PC-9 (cell line): ENCODE measurements around the gene SAP25. TPM values are rescaled to one million over a fixed set of nuclear protein-coding genes. Genes with fewer than 3 reads are reported as not detected.
A peak's percentile ranks its signal among the peaks of the same experiment; 100 is the strongest.

ENCODE experiments used
- BruUV-seq: library from RNA; stranded (reverse); fragments of 400-500 nt; replicated peaks from 2 replicates; lab custom pipeline; 2021; lab: Mats Ljungman, UMichigan
- CTCF ChIA-PET: fragments of 300-600 bp; sonication (Branson Sonifier 250); formaldehyde crosslinking; loops from one replicate; lab custom pipeline; 2022; ENCODE audit warnings: antibody characterized with exemption; lab: Charles Lee
- POLR2A ChIA-PET: fragments of 300-600 bp; sonication (Branson Sonifier 250); formaldehyde crosslinking; loops from one replicate; lab custom pipeline; 2022; ENCODE audit warnings: antibody characterized with exemption; ENCODE audit not compliant: unreplicated experiment; lab: Charles Lee
- DNase-seq, 2 experiments: peaks; one replicate each; pipeline versions ENCODE4 v3.0.0 to v3.0.0-alpha.2; 2015 to 2022; ENCODE audit warnings: mixed read lengths in 1 of 2
- H2AFZ ChIP-seq: fragments of 200-600 bp; sonication (generic); 2 replicates; pipeline ENCODE4 v1.8.1; 2017; ENCODE audit warnings: antibody characterized with exemption
- H3F3A ChIP-seq: fragments of 200-600 bp; sonication (generic); 2 replicates; pipeline ENCODE4 v1.8.1; 2017; ENCODE audit warnings: antibody characterized with exemption, mild to moderate bottlenecking, low read depth; ENCODE audit not compliant: insufficient read depth
- H3K27ac ChIP-seq: fragments of 200-600 bp; sonication (generic); 2 replicates; pipeline ENCODE4 v1.6.1; 2016; ENCODE audit warnings: mixed run types
- H3K27me3 ChIP-seq: fragments of 200-600 bp; sonication (generic); 2 replicates; pipeline ENCODE4 v1.6.1; 2016; ENCODE audit warnings: low read depth, mixed run types; ENCODE audit not compliant: insufficient read depth
- H3K36me3 ChIP-seq: fragments of 200-600 bp; sonication (generic); 2 replicates; pipeline ENCODE4 v1.6.1; 2016; ENCODE audit warnings: low read depth, mixed run types
- H3K4me1 ChIP-seq: fragments of 200-600 bp; sonication (generic); replicated peaks from 2 replicates; pipeline ENCODE4 v1.6.1; 2016; ENCODE audit warnings: mixed run types; ENCODE audit not compliant: insufficient read depth
- H3K4me2 ChIP-seq: fragments of 200-600 bp; sonication (generic); 2 replicates; pipeline ENCODE4 v1.6.1; 2017; ENCODE audit warnings: mixed run types
- H3K4me3 ChIP-seq: fragments of 200-600 bp; sonication (generic); 2 replicates; pipeline ENCODE4 v1.6.1; 2016; ENCODE audit warnings: mixed run types
- H3K79me2 ChIP-seq: fragments of 200-600 bp; sonication (generic); 2 replicates; pipeline ENCODE4 v1.6.1; 2017; ENCODE audit warnings: low read depth, mixed run types
- H3K9me2 ChIP-seq: fragments of 200-600 bp; sonication (generic); 2 replicates; pipeline ENCODE4 v1.8.1; 2017; ENCODE audit warnings: mild to moderate bottlenecking; ENCODE audit not compliant: insufficient read depth
- H3K9me3 ChIP-seq: fragments of 200-600 bp; sonication (generic); 2 replicates; pipeline ENCODE4 v1.8.1; 2016; ENCODE audit warnings: low read depth; ENCODE audit not compliant: insufficient read depth
- H4K20me1 ChIP-seq: fragments of 200-600 bp; sonication (generic); 2 replicates; pipeline ENCODE4 v1.8.1; 2017; ENCODE audit not compliant: insufficient read depth
- CTCF ChIP-seq: fragments of 200-600 bp; sonication (generic); conservative IDR thresholded peaks from 2 replicates; pipeline ENCODE4 v1.6.1; 2017; ENCODE audit warnings: mixed run types, antibody characterized with exemption, mild to moderate bottlenecking, moderate library complexity
- EZH2 ChIP-seq: fragments of 200-600 bp; sonication (generic); IDR thresholded peaks from 2 replicates; pipeline ENCODE4 v1.8.0; 2017; ENCODE audit warnings: antibody characterized with exemption, low read depth
- intact Hi-C: fragments of 100-400 bp; cut with micrococcal nuclease; formaldehyde crosslinking; loops from one replicate; pipeline ENCODE4 v1.10.0; 2022; ENCODE audit not compliant: unreplicated experiment
- total RNA-seq: library from RNA; stranded (reverse); gene quantifications from 2 replicates; pipeline ENCODE4 v1.2.3, GENCODE V29; 2021

SAP25 gene
- total RNA-seq, 1 experiment from 2014 or later, result 11.0 TPM

- H3K4me1 ChIP-seq, result peaks cover 24% of the 10 kb centered on the region
- peak overlapping the region; percentile 59 for H3K4me2 ChIP-seq
- CTCF ChIA-PET, result interaction anchor here (0.6 to 1.9 kb wide), 2 partner anchors 15 to 17 kb away, joined by 4 to 22 read pairs; no protein-coding TSS in a partner anchor
- no peak overlapping the region; the same call in 1 of the 2 replicates for H3K4me3 ChIP-seq
- H3F3A ChIP-seq, result peaks cover 10% of the 10 kb centered on the region; the same call in 1 of the 2 replicates
- no TSS peak for BruUV-seq
- intact Hi-C loops, result loop anchor here (2.0 kb wide), 1 partner anchor 17 kb away; the partner anchor contains the start of genes FBXO24 and LRCH4
- H3K27ac ChIP-seq, result no peak overlapping the region
- no peaks in the 10 kb centered on the region for H3K79me2 ChIP-seq
- H3K9me3 ChIP-seq, result no peaks in the 10 kb centered on the region
- no peaks in the 10 kb centered on the region for H3K27me3 ChIP-seq
- no peaks in the 10 kb centered on the region for H3K9me2 ChIP-seq
- no peak for DNase-seq
- POLR2A ChIA-PET, result interaction anchor here (0.6 to 0.8 kb wide), 3 partner anchors 19 to 481 kb away, joined by 5 to 16 read pairs (median 6); no protein-coding TSS in a partner anchor
- no peak overlapping the region for H2AFZ ChIP-seq
- TF ChIP-seq CTCF, result no peak
- TF ChIP-seq EZH2, result no peak
- H3K36me3 ChIP-seq, result no peaks in the 10 kb centered on the region
- no peaks in the 10 kb centered on the region for H4K20me1 ChIP-seq
Measured at GRCh38 chr7:100603726-100604027, 30.0 kb upstream of the SAP25 start.

- Histone ChIP-seq H3K4me2 (no peak overlapping the region), H3K27me3 (no peaks in the 10 kb centered on the region), H3K9me2 (no peaks in the 10 kb centered on the region), H3F3A (peaks cover 15% of the 10 kb centered on the region; the same call in 1 of the 2 replicates), H3K4me1 (peaks cover 24% of the 10 kb centered on the region), H4K20me1 (no peaks in the 10 kb centered on the region), H3K9me3 (no peaks in the 10 kb centered on the region), H2AFZ (no peak overlapping the region), H3K36me3 (no peaks in the 10 kb centered on the region), H3K27ac (no peak overlapping the region), H3K79me2 (no peaks in the 10 kb centered on the region), H3K4me3 (no peak overlapping the region)
- BruUV-seq, result no TSS peak
- peak in 1 of 2 experiments; percentile 56 for DNase-seq
- ChIA-PET POLR2A (interaction anchor here (0.6 to 1.0 kb wide), 6 partner anchors 12 to 482 kb away, joined by 3 to 16 read pairs (median 4); no protein-coding TSS in a partner anchor), CTCF (interaction anchor here (0.6 to 1.9 kb wide), 5 partner anchors 14 to 587 kb away, joined by 3 to 22 read pairs (median 6); no protein-coding TSS in a partner anchor)
- TF ChIP-seq CTCF (no peak), EZH2 (no peak)
- intact Hi-C loops, result no loop called here
Measured at GRCh38 chr7:100602889-100603725, 29.4 kb upstream of the SAP25 start.

- intact Hi-C loops, result no loop called here
- CTCF ChIA-PET, result no interaction called here
Measured at GRCh38 chr7:100600730-100601038, 27.0 kb upstream of the SAP25 start.

More at GRCh38 chr7:100600730-100601038, 27.0 kb upstream of the SAP25 start:
- H3K27me3 ChIP-seq, result no peaks in the 10 kb centered on the region
- no peak overlapping the region for H3K4me2 ChIP-seq
- no TSS peak for BruUV-seq
- no peaks in the 10 kb centered on the region for H3K79me2 ChIP-seq
- no peaks in the 10 kb centered on the region for H3K36me3 ChIP-seq
- no peak overlapping the region for H3K27ac ChIP-seq
- no peak for DNase-seq
- peaks cover 24% of the 10 kb centered on the region for H3K4me1 ChIP-seq
- peaks cover 15% of the 10 kb centered on the region; the same call in 1 of the 2 replicates for H3F3A ChIP-seq
- no peaks in the 10 kb centered on the region for H3K9me2 ChIP-seq
- no peaks in the 10 kb centered on the region for H4K20me1 ChIP-seq
- H3K9me3 ChIP-seq, result no peaks in the 10 kb centered on the region
- TF ChIP-seq CTCF (no peak; the same call in 1 of the 2 replicates), EZH2 (no peak)
- no peak overlapping the region for H3K4me3 ChIP-seq
- POLR2A ChIA-PET, result no interaction called here
- no peak overlapping the region for H2AFZ ChIP-seq
